ENCODE data around the gene SEC22A.

GRCh38 chr3:123180791-123181190 lies 21.0 kb upstream of the SEC22A start:
- TF ChIP-seq TAF1 (IDR thresholded peaks at IDR 0.05; ENCODE audit: low read depth) (no peak), YY1 (IDR thresholded peaks at IDR 0.05; ENCODE audit: low read depth) (no peak), ZBTB7A (IDR thresholded peaks at IDR 0.05; ENCODE audit: low read depth) (no peak), RAD21 (IDR thresholded peaks at IDR 0.05; ENCODE audit: low read depth) (no peak), USF1 (IDR thresholded peaks at IDR 0.05) (no peak), TCF12 (IDR thresholded peaks at IDR 0.05; ENCODE audit: low read depth) (no peak)
